Epithelial cell of esophagus (primary cell): ENCODE measurements around the gene EFCAB6.

Experiments
- DNase-seq: peaks from one replicate; pipeline ENCODE4 v3.0.0; 2010; ENCODE audit warnings: low read depth
- H3K4me3 ChIP-seq: 2 replicates; pipeline ENCODE4 v1.5.1; 2011; ENCODE audit warnings: mild to moderate bottlenecking, low read length, control low read depth
- TF ChIP-seq, protein P1 (sequence below): IDR thresholded peaks from 2 replicates; pipeline ENCODE4 v1.5.1; 2011; ENCODE audit warnings: low read depth, mild to moderate bottlenecking, low read length, control low read depth, inconsistent platforms; ENCODE audit not compliant: insufficient read depth; ENCODE audit errors: missing control alignments

Gene EFCAB6

DNA sequence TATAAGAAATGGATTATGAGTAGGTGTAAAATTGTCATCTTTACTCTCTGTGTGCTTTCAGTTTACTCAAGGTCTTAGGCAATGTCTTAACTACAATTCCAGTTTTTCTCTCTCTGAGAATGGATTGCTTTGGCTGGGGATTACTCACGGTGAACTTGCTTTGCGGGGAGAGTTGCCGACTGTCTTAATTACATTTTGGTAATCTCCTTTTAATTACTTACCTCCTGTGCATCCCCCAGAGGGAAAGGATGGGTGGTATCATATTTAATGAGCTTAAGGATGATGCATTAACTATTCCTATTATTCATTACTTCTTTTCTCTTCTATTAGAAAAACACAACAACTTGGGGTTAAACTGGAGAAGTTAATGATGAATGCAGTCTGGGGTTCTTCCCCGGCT lies 240.9 kb downstream of the EFCAB6 start:
- H3K4me3 ChIP-seq = no peak overlapping the region
- no peak for DNase-seq
- TF ChIP-seq, protein P1, sequence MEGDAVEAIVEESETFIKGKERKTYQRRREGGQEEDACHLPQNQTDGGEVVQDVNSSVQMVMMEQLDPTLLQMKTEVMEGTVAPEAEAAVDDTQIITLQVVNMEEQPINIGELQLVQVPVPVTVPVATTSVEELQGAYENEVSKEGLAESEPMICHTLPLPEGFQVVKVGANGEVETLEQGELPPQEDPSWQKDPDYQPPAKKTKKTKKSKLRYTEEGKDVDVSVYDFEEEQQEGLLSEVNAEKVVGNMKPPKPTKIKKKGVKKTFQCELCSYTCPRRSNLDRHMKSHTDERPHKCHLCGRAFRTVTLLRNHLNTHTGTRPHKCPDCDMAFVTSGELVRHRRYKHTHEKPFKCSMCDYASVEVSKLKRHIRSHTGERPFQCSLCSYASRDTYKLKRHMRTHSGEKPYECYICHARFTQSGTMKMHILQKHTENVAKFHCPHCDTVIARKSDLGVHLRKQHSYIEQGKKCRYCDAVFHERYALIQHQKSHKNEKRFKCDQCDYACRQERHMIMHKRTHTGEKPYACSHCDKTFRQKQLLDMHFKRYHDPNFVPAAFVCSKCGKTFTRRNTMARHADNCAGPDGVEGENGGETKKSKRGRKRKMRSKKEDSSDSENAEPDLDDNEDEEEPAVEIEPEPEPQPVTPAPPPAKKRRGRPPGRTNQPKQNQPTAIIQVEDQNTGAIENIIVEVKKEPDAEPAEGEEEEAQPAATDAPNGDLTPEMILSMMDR = no peak

DNA sequence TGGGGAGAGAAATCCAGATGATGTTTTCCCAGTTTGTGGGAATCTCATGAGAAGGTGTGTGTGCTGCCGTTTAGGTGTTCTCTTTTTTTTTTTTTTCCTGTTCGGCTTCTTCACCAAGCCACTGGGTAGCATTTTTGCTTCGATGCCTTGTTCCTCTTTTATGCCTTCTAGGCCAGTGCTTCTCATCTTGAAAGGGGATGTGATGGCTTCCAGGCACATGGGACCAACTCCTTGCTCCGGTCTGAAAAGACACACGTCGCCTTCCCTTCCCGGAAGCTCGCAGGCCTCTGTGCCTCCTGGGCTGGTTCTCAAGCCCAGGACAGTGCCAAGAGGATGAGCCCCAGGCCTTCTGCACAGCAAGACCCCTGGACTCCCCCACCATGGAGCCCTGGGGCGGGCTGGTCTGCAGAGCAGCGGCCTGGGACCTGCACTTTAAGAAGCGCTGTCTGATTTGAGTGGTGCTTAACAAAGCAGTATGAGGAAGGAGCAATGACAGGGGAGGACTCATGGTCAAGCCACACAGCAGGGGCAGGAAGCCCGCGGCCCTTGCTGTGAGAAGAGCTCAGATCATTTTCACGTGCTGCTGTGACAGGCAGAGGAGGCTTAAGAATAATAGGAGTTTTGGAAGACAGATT lies 241.5 kb downstream of the EFCAB6 start:
- TF ChIP-seq, protein P1 = no peak
- no peak for DNase-seq
- no peak overlapping the region for H3K4me3 ChIP-seq

DNA sequence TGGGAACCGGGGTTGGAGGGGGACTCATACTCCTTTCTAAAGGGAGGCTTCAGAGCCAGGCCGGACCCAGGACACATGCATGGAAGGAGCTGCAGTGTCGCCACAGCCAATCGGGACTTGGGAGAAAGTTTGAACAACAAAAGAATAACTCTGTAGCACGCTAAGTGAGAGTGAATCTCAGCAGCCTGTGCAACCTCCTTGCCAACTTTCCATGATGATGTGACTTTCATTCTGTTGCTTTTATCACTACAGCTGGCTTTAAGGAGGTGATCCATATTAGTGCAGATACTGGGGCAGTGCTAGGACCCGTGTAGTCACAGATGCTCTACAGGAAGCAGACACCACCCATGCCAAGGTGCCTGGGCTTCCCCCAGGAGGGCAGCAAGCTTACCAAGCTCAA lies 243.0 kb downstream of the EFCAB6 start:
- no peak overlapping the region for H3K4me3 ChIP-seq
- TF ChIP-seq, protein P1 = no peak
- no peak for DNase-seq

DNA sequence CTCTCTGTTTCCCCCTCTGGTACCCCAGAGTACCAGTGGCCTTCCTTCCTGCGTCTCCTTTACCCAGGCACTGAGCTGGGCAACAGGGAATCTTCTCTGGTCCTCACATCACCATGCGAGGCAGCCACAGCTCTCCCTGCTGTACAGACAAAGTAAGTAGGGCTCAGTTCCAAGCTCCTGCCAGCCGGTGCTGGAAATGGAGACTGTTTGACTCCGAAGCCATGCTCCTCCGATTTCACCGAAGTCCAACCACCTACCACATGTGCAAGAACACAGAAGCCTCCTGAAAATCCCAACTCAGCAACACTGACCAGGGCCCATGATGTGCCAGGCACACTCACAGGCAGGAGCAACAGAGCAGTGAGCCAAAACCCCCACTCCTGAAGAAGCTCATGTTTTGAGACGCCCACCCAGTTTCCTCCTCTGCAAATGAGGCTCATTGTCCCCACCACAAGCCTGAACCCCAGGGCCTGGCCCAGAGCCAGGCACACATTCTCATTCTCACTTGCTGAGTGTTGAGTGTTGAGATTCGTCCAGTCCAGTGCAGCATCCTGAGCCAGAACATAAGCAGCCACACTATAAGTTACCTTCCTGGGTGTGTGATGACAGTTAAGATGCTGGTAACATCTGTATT lies 244.3 kb downstream of the EFCAB6 start:
- DNase-seq = no peak
- TF ChIP-seq, protein P1 = no peak
- H3K4me3 ChIP-seq = no peak overlapping the region

DNA sequence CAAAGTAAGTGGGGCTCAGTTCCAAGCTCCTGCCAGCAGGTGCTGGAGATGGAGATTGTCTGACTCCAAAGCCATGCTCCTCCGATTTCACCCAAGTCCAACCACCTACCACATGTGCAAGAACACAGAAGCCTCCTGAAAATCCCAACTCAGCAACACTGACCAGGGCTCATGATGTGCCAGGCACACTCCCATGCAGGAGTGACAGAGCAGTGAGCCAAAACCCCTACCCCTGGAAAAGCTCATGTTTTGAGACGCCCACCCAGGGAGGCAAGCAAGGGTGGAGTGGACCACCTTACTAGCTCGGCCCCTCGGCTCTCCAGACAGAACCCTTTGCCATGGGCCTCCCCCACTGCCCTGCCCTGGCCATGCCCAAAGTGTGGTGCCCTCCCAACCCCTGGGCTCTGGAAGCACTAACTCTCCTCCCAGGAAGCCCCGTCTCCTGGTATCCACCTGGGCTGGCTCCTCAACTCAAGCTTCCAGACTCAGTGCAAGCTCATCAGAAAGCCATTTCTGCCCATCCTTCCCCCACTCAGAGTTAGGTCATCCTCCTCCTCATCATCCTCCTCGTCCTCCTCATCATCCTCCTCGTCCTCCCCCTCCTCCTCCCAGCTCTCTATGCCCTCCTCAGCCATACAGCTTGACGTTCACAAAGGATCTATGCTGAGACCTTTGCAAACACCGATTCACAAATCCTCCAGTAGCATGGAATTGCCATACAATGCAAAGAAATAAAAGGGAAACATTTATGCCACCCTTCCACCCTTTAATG lies 245.4 kb downstream of the EFCAB6 start:
- no peak for DNase-seq
- H3K4me3 ChIP-seq = no peak overlapping the region
- TF ChIP-seq, protein P1 = no peak

DNA sequence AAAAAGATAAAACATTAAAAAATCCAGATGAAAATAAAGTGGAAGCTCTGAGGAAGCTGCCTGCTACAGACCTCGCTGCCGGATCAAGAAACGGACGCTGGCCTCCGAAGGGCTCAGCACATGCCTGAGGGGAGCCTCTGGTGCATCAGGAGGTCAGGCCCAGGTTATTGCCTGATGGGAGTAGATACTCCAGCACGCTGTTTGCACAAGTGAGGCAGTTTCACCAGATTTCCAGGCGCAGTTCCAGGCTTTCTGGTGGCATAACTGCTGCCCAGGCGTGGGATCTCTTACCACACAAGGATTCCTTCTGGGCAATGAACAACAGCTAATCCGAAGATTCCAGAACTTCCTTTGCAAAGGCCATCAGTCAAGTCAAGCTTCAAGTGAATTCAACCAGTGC lies 246.1 kb downstream of the EFCAB6 start:
- no peak for DNase-seq
- TF ChIP-seq, protein P1 = no peak
- H3K4me3 ChIP-seq = no peak overlapping the region
